ENCODE measurements around the gene LYRM9.
"Not testable (repeated sequence)": the region's sequence is repeated elsewhere in the genome, so short reads cannot be mapped to it uniquely, and the experiment has no call there.

The LYRM9 gene

DNA sequence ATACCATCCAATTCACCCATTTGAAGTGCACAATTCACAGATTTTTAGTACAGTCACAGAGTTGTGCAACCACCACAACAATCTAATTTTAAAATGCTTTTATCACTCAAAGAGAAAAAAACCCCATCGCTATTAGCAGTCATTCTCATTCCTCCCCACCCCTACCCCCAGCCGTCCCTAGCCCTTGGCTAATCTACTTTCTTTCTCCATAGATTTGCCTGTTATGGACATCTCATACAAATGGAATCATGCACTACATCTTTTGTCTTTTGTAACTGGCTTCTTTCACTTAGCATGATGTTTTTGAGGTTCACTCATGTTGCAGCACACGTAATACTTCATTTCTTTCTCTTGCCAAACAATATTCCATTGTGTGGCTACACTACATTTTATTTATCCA, 20.4 kb downstream of the LYRM9 start:
- no peak for DNase-seq

DNA sequence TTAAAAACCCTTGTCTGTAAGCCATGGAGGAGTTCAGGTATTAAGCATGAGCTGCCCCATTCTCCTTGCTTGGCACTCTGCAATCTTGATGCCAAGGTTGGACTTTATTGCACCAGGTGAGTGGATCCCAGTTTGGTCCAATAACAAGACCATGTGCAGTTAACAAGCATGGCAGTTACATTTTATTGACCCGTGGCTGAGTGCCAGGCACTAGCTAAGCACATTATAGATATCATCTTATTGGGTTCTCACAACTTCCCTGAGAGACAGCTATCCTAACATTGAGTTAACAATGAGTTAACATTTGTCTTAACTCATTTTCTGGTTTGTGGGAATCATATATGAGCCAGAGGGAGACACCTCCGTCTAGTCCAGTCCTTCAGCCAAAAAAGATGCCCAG, 21.8 kb downstream of the LYRM9 start:
- DNase-seq, result no peak

DNA sequence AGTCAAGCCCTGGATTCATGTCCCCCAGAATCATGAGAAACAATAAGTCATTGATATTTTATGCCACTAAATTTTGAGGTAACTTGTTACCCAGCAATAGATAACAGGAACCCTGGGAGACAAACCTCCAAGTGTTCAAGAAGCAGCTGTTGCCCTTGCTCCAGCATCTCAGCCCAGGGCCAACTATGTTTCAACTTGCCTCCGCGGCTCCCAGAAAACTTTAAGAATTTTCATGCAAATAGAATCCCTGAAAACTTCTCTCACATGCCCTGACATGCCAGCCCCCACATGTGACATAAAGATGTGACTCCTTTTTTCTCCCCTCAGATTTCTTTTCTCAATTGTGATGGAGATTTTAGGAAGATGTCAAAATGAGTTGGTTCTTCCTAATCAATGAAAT, 22.8 kb downstream of the LYRM9 start:
- no peak for DNase-seq

DNA sequence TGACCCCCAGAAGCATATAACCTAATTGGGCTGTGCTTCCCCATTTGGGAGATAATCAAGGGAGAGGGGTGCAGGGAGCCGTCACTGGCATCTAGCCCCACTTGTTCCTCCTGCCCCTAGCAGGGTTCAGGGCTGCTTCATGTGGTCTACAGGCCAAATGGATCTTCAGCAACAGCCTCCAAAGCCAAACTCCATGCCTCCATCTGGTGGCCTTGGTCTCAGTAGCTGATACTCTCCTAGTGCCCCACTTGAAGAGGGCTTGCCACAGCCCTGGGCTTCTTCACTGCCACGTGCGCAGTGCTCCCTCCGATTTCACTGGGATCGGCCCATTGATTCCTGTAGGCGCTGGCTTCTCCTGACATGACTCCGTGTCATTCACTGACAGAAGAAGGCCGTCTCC, 24.6 kb downstream of the LYRM9 start:
- no peak for DNase-seq

DNA sequence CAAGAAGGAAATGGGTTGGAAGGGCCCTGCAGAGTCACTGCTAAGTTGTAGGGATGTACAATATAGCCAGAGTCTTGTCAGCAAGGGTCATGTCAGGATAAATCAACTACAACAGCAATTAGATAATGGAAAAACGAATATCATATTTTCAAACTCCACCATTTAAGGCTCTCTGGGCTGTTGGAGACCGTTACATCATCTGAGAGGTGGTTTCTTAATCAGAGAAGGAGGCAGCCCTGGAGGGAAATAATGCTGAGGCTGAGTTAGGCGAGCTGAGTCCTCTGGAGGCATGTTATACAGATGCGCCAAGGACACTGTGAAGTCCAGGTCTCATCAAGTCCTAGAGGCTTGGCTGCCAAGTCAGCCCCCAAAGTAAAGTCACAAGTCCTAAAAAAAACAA, 30.3 kb downstream of the LYRM9 start:
- DNase-seq, result no peak

DNA sequence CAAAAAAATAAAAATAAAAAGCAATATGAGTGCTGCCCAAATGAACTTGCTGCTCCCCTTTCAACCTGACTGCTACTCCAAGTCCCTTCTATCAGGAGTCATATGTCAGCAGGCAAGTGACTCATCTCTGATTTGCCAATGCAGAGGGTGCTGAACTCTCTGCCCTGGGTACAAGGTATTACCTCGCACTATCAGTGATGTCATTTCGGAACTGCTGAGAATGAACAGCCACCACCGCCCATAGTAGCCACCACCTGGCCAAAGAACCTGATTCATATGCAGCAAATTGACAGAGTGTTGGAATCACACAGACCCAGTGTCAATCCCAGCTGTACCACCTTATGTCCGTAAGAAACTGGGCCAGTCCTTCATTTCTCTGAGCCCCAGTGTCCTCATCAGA, 31.2 kb downstream of the LYRM9 start:
- no peak for DNase-seq

DNA sequence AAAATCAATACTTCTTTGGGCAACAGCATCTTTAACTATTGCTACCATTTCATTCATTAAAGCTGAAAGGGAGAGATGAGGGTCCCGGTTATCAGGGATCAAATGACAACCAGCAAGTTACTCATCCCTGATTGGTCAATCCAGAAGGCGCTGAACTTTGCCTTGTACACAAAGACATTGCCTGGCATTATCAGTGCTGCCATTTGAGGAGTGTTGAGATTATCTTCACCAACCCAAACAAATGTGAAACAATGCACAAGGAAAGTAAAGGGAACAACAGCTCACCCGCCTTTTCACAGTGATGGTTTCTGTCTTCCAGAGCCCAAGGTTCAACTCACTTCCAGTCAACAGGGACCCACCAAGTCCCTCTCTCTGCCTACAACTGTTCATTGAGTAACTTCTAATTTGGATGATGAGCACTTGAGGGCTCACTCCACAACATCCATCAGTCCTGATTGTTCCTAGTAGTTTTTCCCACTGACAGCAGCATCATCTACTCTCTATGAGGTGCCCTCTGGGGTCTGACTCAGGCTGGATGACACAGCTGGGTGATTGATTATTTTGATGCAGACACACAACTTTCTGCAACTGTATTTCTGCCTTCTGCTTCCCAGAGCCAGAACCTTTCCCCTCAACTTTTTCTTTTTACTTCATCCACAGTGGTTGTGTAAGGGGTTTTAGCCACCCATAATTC, 32.0 kb downstream of the LYRM9 start:
- DNase-seq, result no peak

DNA sequence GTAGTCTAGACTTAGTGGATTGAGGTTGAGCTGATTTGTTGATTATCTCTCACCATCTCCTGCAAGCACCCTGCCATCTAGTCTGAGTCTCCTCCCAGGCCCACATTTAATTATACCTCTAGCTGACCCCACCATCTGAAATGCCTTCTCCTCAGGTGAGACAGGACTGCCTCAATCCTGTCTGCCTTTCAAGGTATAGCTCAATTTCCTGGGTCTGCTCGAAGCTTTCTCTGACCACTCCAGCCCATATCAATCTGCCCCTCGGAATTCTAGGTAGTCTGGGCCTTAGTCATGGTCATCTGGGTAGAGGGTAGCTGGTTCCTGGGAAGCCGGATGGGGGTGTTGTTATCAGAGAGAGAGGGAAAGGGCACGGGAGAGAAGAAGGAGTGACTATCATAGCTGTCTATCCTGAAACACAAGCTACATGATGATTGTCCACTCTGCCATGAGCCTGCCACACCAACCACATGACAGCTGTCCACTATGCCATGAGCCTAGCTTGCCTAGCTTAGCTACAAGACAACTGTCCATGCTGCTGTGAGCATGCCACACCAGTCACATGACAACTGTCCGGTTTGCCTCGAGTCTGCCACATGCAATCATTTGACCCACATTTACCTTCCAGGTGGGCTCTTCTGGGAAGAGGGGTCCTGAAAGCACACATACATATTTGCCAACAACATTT, 34.4 kb downstream of the LYRM9 start:
- DNase-seq, result no peak

DNA sequence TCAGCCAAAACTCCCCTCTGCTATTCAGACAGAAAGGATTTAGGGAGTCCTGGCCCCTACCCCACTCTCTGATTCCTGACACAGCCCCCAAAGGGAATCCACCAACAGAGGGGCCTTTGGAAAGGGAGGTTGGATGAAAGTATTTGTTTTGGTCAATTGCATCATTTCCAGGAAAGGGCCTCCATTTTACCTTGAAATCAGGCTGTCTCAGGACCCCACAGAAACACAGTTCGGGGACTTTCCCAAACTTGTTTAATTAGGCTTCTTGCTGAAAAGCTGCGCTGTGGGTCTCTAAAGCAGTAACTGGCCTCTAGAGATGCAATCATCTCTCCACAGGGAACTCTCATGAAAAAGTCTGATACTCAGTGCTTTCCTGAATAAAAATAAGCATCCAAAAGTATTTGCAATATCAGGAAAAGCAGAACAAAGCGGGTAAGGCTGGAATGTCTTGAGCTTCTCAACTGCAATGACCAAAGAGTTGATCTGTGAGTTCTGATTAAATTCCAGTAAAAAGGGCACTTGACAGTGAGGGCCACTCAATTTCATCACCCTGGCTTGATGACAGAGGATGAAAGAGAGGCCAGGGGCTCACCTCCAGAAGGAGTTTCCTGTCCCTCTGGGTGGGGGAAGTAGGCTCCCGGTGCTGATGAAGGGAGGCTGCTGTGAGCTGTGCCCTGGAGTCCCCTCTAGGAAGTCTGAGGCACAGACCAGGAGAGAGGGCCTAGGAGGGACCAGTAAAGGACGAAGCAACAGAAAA, 36.3 kb downstream of the LYRM9 start:
- no peak for DNase-seq

DNA sequence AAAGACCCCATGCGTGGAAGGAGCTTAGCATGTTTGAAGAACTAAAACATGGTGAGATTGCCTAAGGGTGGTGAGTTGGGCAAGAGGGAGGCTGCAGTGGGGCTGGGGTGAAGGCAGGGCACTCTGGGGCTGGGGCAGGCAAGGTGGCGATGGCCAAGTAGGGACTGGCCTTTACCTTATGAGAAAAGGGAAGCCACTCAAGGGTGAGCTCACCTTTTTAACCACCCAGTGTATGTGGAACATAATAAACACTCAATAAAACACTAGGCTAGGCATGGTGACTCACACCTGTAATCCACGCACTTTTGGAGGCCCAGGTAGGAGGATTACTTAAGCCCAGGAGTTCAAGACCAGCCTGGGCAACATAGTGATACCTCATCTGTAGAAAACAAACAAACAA, 37.7 kb downstream of the LYRM9 start:
- no peak for DNase-seq

DNA sequence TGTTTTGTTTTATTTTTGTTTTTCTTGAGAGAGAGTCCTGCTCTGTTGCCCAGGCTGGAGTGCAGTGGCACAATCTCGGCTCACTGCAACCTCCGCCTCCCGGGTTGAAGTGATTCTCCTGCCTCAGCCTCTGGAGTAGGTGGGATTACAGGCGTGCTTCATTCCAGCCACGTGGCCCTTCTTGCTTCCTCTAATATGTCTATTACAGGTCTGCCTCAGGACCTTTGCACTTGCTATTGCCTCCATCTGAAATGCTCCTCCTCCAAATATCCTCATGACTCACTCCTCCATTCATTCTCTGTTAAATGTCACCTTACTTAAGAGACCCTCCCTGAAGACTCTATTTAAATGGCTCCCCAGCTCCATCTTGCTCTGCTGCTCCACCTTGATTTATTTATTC, 39.0 kb downstream of the LYRM9 start:
- no peak for DNase-seq

DNA sequence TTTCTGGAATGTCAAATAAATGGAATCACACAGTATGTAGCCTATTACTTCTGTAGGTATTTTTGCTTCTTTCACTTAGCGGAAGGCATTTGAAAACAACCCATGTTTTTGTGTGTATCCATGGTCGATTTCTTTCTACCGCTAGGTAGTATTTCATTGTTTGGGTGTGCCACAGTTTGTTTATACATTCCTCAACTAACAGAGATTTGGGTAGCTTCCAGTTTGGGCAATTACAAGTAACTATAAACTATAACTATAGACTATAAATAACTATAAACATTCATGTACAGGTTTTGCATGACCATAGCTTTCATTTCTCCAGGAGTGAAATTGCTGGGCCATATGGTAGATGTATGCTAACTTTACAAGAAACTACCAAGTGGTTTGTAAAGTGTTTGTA, 40.1 kb downstream of the LYRM9 start:
- DNase-seq, result no peak

DNA sequence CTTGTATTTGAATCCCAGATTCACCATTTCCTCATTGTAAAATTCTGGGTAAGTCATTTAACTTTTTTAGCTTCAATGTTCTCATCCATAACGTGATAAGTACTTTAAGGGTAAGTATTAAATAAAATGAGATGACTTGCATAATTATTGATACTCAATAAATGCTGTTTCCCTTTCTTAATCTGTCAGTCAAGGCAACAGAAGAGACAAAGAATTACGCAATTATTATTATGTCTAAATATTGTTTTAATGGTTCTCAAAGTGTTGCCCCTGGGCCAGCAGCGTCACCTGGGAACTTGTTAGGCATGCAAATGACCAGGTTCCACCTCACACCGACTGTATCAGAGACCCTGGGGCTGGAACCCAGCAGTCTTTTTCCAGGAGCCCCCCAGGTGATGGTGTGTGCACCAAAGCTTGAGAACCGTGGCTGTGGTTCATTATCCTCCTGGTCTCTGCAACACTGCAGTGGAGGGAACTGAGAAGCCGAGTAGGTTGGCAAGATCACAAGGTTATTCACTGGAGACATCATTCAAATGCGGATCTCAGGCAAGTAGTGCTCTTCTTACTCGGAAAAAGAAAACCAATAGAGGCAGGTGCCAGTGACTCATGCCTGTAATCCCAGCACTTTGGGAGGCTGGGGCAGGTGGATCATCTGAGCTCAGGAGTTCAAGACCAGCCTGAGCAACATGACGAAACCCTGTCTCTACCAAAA, 43.5 kb downstream of the LYRM9 start:
- DNase-seq, result no peak

DNA sequence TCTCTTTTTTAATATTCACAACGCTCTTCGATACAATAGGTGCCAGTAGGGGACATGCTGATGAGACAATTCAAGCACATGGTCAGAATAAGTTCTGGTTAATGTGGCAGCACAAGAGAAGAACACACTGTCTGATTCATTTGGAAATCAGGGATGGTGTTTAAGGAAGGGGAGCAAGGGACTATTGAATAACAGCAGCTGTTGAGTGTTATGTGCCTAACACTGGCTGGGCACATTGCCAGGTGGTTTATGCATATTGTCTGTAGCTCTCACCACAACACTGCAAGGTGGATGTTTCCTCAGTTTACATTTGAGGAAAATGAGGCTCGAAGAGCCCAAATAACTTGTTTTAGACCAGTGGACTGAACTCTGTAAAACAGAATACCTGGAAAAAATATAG, 44.2 kb downstream of the LYRM9 start:
- no peak for DNase-seq

DNA sequence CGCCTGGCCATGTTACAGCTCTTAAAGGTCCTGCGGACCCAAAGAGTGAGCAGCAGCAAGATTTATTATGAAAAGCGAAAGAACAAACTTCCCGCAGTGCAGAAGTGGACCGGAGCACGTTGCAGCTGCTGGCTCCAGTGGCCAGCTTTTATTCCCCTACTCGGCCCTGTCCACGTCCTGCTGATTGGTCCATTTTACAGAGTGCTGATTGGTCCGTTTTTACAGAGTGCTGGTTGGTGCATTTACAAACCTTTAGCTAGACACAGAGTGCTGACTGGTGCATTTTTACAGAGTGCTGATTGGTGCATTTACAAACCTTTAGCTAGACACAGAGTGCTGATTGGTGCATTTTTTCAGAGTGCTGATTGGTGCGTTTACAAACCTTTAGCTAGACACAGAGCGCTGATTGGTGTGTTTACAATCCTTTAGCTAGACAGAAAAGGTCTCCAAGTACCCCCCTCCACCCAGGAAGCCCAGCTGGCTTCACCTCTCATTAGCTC, 46.3 kb downstream of the LYRM9 start:
- DNase-seq, result not testable (repeated sequence)

DNA sequence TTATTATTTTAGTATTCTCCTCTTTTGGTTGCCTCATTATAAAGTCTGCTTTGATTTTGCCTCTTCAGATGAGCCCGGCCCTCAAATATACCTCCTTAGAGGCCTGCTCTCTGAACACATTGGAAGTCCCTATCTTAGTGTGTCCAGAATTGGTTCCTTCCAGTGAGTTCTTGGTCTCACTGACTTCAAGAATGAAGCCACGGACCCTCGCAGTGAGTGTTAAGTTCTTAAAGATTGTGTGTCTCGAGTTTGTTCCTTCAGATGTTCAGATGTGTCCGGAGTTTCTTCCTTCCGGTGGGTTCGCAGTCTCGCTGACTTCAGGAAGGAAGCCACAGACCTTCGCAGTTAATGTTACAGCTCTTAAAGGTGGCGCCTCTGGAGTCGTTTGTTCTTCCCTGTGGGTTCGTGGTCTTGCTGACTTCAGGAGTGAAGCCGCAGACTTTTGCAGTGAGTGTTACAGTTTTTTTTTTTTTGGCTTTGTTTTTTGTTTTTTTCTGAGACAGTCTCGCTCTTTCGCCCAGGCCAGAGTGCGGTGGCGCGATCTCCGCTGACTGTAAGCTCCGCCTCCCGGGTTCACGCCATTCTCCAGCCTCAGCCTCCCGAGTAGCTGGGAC, 47.0 kb downstream of the LYRM9 start:
- DNase-seq, result no peak

DNA sequence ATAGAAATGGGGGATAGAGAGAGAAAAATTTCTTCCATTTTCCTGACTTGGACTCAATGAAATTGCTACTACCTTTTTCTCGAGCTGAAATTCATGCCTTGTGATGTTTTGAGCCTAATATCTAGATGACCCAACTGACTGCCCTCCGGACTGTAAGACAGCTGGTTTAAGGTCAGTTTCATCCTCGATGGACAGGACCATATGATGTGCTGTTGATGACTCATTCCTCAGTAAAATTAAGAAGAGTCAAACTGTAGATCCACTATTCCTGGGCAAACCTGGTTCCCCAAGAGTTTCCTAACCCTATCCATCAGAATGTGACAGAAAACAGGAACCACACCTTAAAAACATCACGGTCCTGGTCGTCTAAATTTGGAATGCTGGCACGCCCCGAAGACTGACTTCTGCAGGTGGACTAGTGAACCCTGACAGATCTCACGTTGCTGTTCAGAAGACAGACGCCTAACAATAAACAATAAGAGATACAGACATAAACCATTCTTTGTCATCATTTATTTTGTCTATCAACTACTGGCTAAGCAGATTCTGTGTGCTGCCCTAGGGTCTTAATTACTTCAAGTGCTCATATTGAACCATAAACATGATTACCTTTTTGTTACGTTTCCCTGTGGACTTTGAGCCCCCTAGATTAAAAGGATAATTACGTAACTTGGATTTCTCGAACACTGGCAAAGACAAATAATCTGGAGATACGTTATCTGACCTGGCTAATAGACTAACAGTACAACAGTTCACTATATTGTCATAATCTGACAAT, 47.7 kb downstream of the LYRM9 start:
- DNase-seq, result no peak

DNA sequence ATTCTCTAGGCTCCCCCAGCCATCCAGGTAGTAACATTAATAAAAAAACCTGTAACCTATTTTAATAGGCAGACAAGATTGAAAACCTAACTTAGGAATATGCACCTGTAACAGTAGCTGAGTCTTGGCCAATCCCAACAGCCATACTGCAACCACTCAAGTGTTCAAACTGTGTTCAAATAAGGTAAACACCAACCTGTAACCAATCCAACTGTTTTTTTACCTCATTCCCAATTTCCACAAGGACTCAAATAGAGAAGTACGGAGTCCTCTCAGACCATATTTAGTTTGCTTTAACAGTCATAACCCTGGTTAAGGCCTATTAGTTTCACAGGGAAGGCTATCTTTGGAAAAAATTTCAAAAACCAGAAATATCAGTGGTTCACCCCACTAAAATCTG, 52.5 kb downstream of the LYRM9 start:
- no peak for DNase-seq

DNA sequence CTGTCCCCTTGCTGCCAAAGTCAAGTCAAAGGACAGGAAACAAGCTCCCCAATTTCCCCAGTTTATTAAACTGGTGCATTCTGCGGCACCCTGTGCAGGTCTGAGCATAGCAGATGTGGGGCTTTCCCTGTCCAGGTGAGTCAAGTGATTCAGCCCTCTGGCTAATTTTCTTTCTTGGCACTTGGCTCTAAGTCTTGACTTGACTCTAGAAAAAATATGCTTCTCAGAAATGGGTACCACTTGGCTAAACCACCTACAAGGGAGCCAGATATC, 52.8 kb downstream of the LYRM9 start:
- DNase-seq, result not testable (repeated sequence)

DNA sequence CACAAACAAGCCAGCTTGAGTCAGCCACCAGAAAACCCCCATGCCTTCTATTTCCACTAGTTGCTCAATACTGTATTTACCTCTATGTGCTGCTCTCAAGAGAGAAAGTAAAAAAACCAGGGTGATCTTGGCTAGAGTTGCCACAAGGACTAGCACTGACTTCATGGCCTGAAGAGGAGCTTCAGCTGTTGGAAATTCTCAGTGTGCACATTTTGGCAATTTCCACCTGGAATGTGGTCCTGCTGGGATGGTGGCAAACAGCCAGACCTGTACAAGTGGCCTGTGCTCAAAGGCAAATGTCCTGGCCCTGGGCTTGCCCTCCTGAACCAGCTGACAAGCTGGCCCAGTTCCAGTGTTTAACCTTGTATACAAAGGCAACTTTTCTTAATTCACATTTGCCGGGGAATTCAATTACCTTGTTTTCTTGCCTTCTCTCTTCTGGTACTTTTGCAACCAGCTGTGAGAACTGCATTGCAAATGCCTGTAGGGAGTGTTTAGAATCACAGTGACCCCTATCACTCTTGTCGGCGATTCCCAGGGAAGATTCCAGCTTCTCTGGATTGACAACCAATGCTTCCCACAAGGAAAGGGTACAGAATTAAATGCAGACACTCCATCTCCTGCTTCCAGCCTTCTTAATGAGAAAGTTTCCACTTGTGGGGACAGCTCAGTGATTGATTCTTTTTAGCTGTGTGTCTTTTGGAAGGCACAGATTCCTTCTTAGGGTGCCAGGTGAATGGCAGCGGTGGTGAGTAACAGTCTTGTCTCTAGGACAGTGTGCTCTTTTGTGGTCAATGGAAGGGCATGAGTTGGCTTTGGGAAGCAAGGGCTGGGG, 53.4 kb downstream of the LYRM9 start:
- not testable (repeated sequence) for DNase-seq

DNA sequence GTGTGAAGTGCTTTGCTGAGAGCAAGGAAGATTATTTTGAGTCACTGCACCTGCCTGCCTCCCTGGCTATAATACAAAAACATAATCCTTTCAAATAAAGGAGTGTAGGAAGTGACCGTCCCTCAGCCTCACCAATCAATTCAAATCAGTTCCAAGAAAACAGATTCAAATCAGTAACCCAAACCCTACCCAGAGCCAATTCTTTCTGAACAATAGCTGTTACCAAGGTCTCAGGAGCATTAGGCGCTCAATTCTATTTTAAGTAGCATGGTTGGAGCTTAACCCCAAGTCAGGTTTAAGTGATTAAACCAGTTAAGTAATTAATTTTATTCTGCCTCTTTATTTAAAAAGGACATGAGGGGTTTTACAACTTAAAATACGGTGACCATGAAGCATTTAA, 54.6 kb downstream of the LYRM9 start:
- DNase-seq, result not testable (repeated sequence)
